Erythroblast (primary cell): ENCODE data around the gene CTIF.

Experiments
- DNase-seq, 2 experiments: peaks; one replicate each; lab custom pipeline; 2025; lab: John Stamatoyannopoulos, UW
- GATA1 ChIP-seq: IDR thresholded peaks from 2 replicates; pipeline ENCODE4 v1.6.1; 2011; ENCODE audit warnings: low read depth, mild to moderate bottlenecking, control low read depth, low read length, moderate library complexity
- POLR2A ChIP-seq: IDR thresholded peaks from 2 replicates; pipeline ENCODE4 v1.6.1; 2011; ENCODE audit warnings: mild to moderate bottlenecking, low read length

The CTIF gene

GRCh38 chr18:48878471-48878870, 339.6 kb downstream of the CTIF start:
- no peak for DNase-seq
- TF ChIP-seq POLR2A: no peak
- no peak for TF ChIP-seq GATA1

DNA sequence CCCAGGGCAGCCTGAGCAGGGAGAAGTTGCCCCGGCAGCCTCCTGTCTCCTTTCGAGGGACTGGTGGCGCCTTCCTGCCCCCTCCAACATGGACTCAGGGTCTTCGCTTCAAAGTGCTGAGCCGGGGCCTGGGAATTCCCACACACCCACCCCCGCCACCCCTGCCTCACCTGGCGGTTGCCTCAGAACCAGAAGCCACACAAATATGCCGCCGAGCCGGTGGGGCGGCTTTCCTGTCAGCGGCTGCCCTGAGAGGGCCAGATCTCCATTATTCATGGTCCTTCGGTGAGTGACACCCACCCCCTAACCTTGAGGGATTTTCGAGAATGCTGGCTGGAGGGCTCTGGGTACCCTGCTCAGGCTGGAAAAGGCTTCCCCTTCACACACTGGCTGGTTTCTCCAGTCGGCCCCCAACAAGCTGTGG, 340.2 kb downstream of the CTIF start:
- TF ChIP-seq GATA1: no peak
- no peak for DNase-seq

DNA sequence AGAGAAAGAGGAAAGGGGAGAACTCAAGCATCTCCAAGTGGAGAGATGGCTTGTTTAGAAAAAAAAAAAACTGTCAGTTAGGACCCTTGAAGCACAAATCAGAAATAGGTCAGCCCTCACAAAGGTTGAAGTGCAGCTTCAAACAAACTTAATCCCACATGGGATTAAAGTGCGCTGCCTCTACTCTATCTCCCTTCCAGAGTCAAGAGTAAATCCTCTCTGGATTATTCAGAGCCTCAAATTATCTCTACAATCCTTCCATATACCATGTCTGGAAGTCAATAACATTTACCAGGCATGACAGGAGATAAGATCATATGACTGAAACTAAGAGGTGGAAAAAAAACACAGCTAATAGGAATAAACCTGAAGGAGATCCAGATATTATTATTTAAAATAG, 342.1 kb downstream of the CTIF start:
- TF ChIP-seq GATA1 (no peak), POLR2A (no peak)

DNA sequence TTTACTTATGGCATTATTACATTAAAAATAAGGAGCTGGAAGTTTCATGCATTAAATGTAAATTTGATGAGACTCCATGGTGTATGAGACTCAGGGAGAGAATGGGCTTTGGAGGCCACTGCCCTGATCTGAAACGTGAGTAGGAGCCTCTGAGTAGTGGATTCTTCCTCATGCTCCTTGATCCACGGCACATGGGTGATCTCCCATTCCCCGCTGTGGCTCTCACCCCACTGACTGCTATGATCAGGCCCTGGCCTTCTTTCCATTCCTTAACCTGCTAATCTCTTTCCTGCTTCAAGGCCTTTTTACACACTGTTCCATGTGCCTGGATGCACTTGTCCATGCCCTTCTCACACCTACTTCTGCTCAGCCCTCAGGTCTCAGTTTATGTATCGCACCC, 343.5 kb downstream of the CTIF start:
- TF ChIP-seq GATA1 (no peak), POLR2A (no peak)
- DNase-seq: no peak

More for the DNA sequence above, 342.1 kb downstream of the CTIF start:
- no peak for DNase-seq

DNA sequence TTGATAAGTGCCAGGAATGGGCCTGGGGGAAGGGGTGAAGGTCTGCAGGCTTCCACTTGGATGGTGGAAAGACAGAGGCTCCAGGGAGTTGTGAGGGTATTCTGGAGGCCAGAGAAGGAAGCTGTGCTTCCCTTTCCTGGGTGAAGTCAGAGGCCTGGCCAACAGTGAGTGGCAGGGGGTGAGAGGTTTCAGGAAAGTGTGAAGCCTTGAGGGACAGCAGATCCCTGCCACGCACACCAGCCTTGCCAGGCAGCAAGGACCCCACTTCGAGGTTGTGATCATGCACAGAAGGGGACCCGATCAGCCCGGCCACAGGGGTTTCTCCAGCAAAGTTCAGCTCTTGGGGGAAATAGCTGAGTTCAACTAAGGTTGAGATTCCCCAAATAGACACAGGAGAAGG, 345.5 kb downstream of the CTIF start:
- TF ChIP-seq GATA1 (no peak), POLR2A (no peak)
- DNase-seq: no peak

DNA sequence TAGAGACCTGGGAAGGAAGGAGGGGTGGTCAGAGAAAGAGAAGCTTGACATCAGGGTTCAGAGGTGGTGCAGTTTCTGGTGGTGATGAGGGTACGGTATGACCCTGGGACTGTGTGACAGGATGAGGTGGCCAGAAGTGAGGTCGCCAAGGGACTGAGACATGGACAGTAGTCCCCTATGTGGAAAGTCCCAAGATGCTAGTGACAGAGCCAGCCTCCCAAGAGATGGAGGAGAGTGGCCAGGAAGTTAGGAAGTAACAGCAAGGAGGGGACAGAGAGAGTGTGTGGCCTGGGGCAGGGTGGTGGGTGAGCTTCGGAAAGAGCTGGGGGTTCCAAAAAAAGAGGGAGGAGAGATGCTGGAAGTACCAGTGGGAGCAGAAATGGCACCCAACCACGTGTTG, 345.9 kb downstream of the CTIF start:
- no peak for TF ChIP-seq POLR2A
- TF ChIP-seq GATA1: no peak
- DNase-seq: no peak

DNA sequence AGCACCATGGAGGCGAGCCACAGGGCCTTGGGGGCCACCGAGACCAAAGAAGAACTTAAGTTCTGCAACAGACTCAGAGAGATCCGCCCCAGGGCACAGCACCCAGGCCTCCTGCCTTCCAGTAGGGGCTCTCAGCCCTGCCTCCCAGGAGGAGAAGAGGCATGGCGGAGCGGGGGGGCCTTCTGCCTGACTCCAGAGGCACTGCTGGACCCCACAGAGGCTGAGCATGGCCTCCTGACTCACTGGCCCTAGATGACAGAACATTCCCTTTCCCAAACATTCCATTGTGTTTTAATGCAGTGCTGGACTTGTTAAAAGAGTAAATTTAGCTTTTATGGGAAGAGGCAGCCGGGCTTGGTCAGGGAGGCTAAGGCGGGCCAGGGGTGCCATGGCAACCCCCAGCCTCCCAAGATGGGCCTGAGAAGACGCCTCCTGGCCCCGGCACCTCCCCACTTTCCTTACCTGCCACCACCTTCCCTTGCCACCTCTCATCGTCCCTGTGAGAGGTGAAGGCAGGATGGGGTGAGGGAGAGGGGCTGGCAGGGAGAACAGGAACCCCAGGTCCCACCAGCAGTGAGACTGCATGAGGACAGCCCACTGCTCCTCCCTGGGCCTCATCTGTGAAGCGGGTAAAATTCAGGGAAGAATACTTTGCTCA, 346.6 kb downstream of the CTIF start:
- DNase-seq: no peak
- TF ChIP-seq POLR2A: no peak

- TF ChIP-seq GATA1 (no peak), POLR2A (no peak)
- DNase-seq: no peak
Observed at GRCh38 chr18:48885924-48886400, 347.1 kb downstream of the CTIF start.

DNA sequence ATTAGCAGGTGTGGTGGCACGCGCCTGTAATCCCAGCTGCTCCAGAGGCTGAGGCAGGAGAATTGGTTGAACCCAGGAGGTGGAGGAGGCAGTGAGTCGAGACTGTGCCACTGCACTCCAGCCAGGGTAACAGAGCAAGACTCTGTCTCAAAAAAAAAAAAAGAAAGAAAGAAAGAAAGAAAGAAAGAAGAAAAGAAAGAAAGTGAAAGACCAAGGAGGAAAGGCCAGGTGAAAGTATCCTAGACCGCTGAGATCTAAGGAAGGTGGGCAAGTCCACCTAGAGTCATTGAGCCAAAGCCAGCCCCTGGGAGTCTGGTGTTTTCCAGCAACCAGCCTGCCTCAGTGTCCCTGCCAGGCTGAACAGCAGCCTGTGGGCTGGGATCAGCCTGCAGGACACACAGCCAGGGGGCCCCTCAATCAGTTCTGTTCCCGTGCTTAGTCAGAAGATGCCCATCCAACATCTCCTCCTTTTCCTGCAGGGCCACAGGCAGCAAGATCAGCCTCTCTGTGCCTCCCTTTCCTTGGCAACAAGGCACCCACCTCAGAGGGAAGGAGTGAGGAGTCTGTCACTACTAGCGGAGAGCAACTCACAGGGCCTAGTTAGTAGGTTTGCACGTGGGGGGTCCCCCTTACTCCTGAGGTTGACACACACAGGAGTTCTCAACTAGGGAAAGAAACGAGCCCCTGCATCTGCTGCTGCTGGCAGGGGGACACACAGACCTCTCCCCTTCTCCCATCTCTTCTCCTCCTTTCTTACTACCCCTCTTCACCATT, 347.9 kb downstream of the CTIF start:
- no peak for DNase-seq
- TF ChIP-seq GATA1 (no peak), POLR2A (no peak)

- TF ChIP-seq GATA1 (no peak), POLR2A (no peak)
- no peak for DNase-seq
Observed at GRCh38 chr18:48887294-48887904, 348.6 kb downstream of the CTIF start.

GRCh38 chr18:48887905-48888772, 349.3 kb downstream of the CTIF start:
- no peak for DNase-seq
- TF ChIP-seq POLR2A: no peak
- TF ChIP-seq GATA1: no peak

- DNase-seq: no peak
- no peak for TF ChIP-seq GATA1
- no peak for TF ChIP-seq POLR2A
Observed at GRCh38 chr18:48888773-48889080, 349.9 kb downstream of the CTIF start.

DNA sequence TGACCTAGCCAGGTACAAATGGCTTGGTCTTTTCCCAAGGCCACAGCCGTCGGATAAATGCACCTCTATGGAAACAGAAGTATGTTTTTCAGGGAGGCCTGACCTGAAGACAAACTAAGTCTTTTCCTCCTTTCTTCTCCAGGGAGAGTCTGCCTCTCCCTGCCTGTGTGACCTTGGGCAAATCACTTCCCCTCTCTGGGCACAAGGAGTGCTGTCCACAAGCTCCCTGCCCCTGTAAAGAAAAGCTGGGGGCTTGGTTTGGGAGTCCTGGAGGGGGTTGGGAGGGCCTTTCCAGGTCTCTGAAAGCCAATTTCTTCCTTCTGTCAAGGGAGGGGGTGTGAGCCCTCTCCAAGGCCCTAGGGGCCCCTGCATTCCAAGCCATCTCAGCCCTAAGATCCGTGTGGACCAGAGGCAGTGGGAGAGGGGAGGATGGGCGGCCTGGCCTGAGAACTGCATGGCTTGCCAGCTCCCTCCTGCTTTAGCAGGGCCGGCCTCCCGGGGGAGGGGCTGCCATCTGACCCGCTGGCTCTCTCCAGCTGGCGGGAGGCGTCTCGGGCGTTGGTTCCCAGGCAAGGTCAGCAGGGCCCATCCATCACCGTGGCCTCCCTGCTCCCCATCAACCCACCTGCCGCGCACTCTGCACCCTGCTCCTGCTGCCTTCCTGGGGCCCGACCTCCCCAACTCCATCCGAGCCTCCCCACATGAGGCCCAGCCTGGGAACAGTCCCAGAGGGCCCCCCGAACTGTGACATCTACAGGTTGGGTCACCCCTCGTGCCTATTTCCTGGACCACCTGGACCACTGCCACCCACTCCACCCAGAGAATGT, 350.5 kb downstream of the CTIF start:
- DNase-seq: no peak
- TF ChIP-seq GATA1 (no peak), POLR2A (no peak)
